Smooth muscle cell (in vitro differentiated cells): ENCODE data around the gene OXA1L. TPM values are rescaled to one million over a fixed set of nuclear protein-coding genes. Genes with fewer than 3 reads are reported as not detected.

Experiments
- DNase-seq: peaks from one replicate; lab custom pipeline; 2025; ENCODE audit not compliant: unreplicated experiment; lab: John Stamatoyannopoulos, UW
- H2AFZ ChIP-seq: fragments of 200-600 bp; sonication (generic); 2 replicates; pipeline ENCODE4 v1.6.0; 2016; ENCODE audit warnings: antibody characterized with exemption, low read depth, mild to moderate bottlenecking
- H3F3A ChIP-seq: fragments of 200-600 bp; sonication (generic); 2 replicates; pipeline ENCODE4 v1.6.0; 2017; ENCODE audit warnings: antibody characterized with exemption, low read depth
- H3K27ac ChIP-seq: fragments of 200-600 bp; sonication (generic); 2 replicates; pipeline ENCODE4 v1.5.1; 2016; ENCODE audit warnings: low read depth, mild to moderate bottlenecking
- H3K27me3 ChIP-seq: fragments of 200-600 bp; sonication (generic); 2 replicates; pipeline ENCODE4 v1.6.1; 2016; ENCODE audit warnings: low read depth, mild to moderate bottlenecking
- H3K36me3 ChIP-seq: fragments of 200-600 bp; sonication (generic); 2 replicates; pipeline ENCODE4 v1.5.1; 2016; ENCODE audit warnings: low read depth
- H3K4me1 ChIP-seq: fragments of 200-600 bp; sonication (generic); 2 replicates; pipeline ENCODE4 v1.5.1; 2016; ENCODE audit warnings: low read depth
- H3K4me2 ChIP-seq: fragments of 200-600 bp; sonication (generic); 2 replicates; pipeline ENCODE4 v1.6.0; 2016; ENCODE audit warnings: mild to moderate bottlenecking
- H3K4me3 ChIP-seq: fragments of 200-600 bp; sonication (generic); 2 replicates; pipeline ENCODE4 v1.5.1; 2016; ENCODE audit warnings: mild to moderate bottlenecking
- H3K79me2 ChIP-seq: fragments of 200-600 bp; sonication (generic); 2 replicates; pipeline ENCODE4 v1.6.0; 2016; ENCODE audit warnings: low read depth, mild to moderate bottlenecking
- H3K9ac ChIP-seq: fragments of 200-600 bp; sonication (generic); 2 replicates; pipeline ENCODE4 v1.6.0; 2016; ENCODE audit warnings: low read depth
- H3K9me3 ChIP-seq: fragments of 200-600 bp; sonication (generic); replicated peaks from 2 replicates; pipeline ENCODE4 v1.5.1; 2016; ENCODE audit warnings: low read depth
- H4K20me1 ChIP-seq: fragments of 200-600 bp; sonication (generic); 2 replicates; pipeline ENCODE4 v1.6.0; 2016; ENCODE audit warnings: low read depth
- WGBS: methylation state at CpG from one replicate; pipeline ENCODE4 v1.1.7; 2016; ENCODE audit warnings: low lambda C conversion rate; 5-methylcytosine and 5-hydroxymethylcytosine counted together
- polyA plus RNA-seq: library from polyadenylated mRNA; unstranded; fragments of >200 nt; fragmentation: Nextera tagmentation; extraction: Ambion mirVana; gene quantifications from 2 replicates; pipeline ENCODE4 v1.2.1, GENCODE V29; 2016
- total RNA-seq: library from RNA; depleted of rRNA; stranded (reverse); fragments of >200 nt; gene quantifications from 2 replicates; pipeline ENCODE4 v1.2.3, GENCODE V29; 2014
- TF ChIP-seq, protein P1 (sequence below): fragments of 200-600 bp; sonication (generic); IDR thresholded peaks from 2 replicates; pipeline ENCODE4 v1.5.1; 2017; ENCODE audit warnings: borderline replicate concordance, mild to moderate bottlenecking, antibody characterized with exemption; ENCODE audit not compliant: insufficient read depth, poor library complexity, severe bottlenecking

OXA1L gene
- total and polyA plus RNA-seq, 2 experiments from 2014 or later: 55.9 to 93.8 TPM

DNA sequence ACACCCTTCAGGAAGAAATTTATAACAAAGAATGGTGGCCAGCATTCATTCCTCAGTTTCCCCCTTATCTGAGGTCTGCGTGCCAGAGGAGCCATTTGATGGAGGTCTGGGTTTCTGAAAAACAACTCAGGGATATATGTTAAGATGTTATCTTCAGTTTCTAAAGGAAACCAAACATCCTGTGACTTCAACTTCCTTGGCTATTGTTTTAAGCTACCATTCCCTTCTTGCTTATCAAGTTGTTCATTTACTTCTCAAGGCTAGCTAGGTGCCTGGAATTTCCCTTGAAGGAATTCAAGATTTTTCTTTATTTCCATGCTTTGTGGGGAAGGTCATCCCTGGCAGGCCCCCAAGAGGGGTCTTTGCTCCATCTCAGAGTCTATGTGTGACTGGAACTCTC is 27.1 kb upstream of the OXA1L start:
- no peaks in the 10 kb centered on the region for H3K27me3 ChIP-seq
- no peak overlapping the region for H2AFZ ChIP-seq
- no peaks in the 10 kb centered on the region for H3K4me1 ChIP-seq
- H4K20me1 ChIP-seq: no peaks in the 10 kb centered on the region
- no peaks in the 10 kb centered on the region for H3F3A ChIP-seq
- no peaks in the 10 kb centered on the region for H3K36me3 ChIP-seq
- no peaks in the 10 kb centered on the region for H3K9me3 ChIP-seq
- H3K9ac ChIP-seq: no peak overlapping the region
- H3K79me2 ChIP-seq: no peaks in the 10 kb centered on the region
- no peak overlapping the region for H3K27ac ChIP-seq
- TF ChIP-seq, protein P1, sequence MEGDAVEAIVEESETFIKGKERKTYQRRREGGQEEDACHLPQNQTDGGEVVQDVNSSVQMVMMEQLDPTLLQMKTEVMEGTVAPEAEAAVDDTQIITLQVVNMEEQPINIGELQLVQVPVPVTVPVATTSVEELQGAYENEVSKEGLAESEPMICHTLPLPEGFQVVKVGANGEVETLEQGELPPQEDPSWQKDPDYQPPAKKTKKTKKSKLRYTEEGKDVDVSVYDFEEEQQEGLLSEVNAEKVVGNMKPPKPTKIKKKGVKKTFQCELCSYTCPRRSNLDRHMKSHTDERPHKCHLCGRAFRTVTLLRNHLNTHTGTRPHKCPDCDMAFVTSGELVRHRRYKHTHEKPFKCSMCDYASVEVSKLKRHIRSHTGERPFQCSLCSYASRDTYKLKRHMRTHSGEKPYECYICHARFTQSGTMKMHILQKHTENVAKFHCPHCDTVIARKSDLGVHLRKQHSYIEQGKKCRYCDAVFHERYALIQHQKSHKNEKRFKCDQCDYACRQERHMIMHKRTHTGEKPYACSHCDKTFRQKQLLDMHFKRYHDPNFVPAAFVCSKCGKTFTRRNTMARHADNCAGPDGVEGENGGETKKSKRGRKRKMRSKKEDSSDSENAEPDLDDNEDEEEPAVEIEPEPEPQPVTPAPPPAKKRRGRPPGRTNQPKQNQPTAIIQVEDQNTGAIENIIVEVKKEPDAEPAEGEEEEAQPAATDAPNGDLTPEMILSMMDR: no peak
- DNase-seq: no peak
- H3K4me3 ChIP-seq: no peak overlapping the region
- 46% methylated on average over 1 of the region's 1 CpG for WGBS
- no peak overlapping the region for H3K4me2 ChIP-seq

- Histone ChIP-seq H3K4me1 (no peaks in the 10 kb centered on the region), H3K27me3 (no peaks in the 10 kb centered on the region), H2AFZ (no peak overlapping the region), H3K4me3 (no peak overlapping the region), H3F3A (no peaks in the 10 kb centered on the region), H4K20me1 (no peaks in the 10 kb centered on the region), H3K9ac (no peak overlapping the region), H3K79me2 (no peaks in the 10 kb centered on the region), H3K36me3 (no peaks in the 10 kb centered on the region), H3K9me3 (no peaks in the 10 kb centered on the region), H3K4me2 (no peak overlapping the region), H3K27ac (no peak overlapping the region)
- 92% methylated on average over 3 of the region's 3 CpGs for WGBS
- TF ChIP-seq, protein P1: no peak
- DNase-seq: no peak
These were observed 26.5 kb upstream of the OXA1L start for GRCh38 chr14:22740020-22740419.

- Histone ChIP-seq H2AFZ (no peak overlapping the region), H3K9me3 (no peaks in the 10 kb centered on the region), H3K4me1 (no peaks in the 10 kb centered on the region), H3K4me3 (no peak overlapping the region), H3F3A (no peaks in the 10 kb centered on the region), H3K27ac (no peak overlapping the region), H3K79me2 (no peaks in the 10 kb centered on the region), H3K36me3 (no peaks in the 10 kb centered on the region), H4K20me1 (no peaks in the 10 kb centered on the region), H3K27me3 (peaks cover 5% of the 10 kb centered on the region), H3K4me2 (no peak overlapping the region), H3K9ac (no peak overlapping the region)
- DNase-seq: no peak
- TF ChIP-seq, protein P1: no peak
- WGBS: 86% methylated on average over 4 of the region's 4 CpGs
These were observed 18.7 kb upstream of the OXA1L start for GRCh38 chr14:22747769-22748168.

DNA sequence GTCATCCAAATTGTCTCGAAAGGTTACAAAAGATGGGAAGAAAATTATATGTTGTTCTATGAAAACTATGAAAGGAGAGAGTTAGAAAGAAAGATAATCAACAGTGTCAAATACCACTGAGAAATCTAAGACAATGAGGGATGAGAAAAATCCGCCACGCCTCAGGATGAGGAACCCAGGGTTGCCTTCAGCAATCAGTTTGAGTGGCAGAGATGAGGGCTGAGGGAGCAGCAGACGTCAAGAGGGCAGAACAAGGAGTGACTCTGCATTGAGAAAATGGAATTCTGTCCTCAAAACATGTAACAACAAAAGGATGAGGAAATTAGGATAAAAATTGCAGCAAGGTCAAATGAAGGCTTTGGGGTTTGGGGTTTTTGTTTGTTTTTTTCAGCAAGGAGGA is 18.3 kb upstream of the OXA1L start:
- H3K9me3 ChIP-seq: no peaks in the 10 kb centered on the region
- H3F3A ChIP-seq: no peaks in the 10 kb centered on the region
- WGBS: 84% methylated on average over 4 of the region's 4 CpGs
- H4K20me1 ChIP-seq: no peaks in the 10 kb centered on the region
- H3K4me3 ChIP-seq: no peak overlapping the region
- H3K4me1 ChIP-seq: no peaks in the 10 kb centered on the region
- no peak for DNase-seq
- no peak overlapping the region for H3K9ac ChIP-seq
- TF ChIP-seq, protein P1: no peak
- H3K79me2 ChIP-seq: no peaks in the 10 kb centered on the region
- H3K36me3 ChIP-seq: no peaks in the 10 kb centered on the region
- H2AFZ ChIP-seq: no peak overlapping the region
- no peak overlapping the region for H3K4me2 ChIP-seq
- H3K27ac ChIP-seq: no peak overlapping the region
- peaks cover 5% of the 10 kb centered on the region for H3K27me3 ChIP-seq
